CD4-positive, alpha-beta T cell treated with Interleukin-17A for 4 hours (primary cell): ENCODE data around the gene MACROD2.
"Not testable (repeated sequence)": the region's sequence is repeated elsewhere in the genome, so short reads cannot be mapped to it uniquely, and the experiment has no call there.

ENCODE experiments used
- DNase-seq: peaks from one replicate; pipeline ENCODE4 v3.0.0-alpha.2; 2020; ENCODE audit warnings: mixed read lengths

Gene MACROD2

GRCh38 chr20:15977758-15978157 lies 1982.4 kb downstream of the MACROD2 start:
- DNase-seq, result no peak

GRCh38 chr20:15985494-15986368 lies 1990.4 kb downstream of the MACROD2 start:
- DNase-seq, result not testable (repeated sequence)

- no peak for DNase-seq
Measured at GRCh38 chr20:15986690-15987089, 1991.4 kb downstream of the MACROD2 start.

GRCh38 chr20:15991279-15991678 lies 1996.0 kb downstream of the MACROD2 start:
- no peak for DNase-seq

- no peak for DNase-seq
Measured at GRCh38 chr20:15992564-15992963, 1997.2 kb downstream of the MACROD2 start.

- DNase-seq, result no peak
Measured at GRCh38 chr20:16000112-16000511, 2004.8 kb downstream of the MACROD2 start.

- DNase-seq, result no peak
Measured at GRCh38 chr20:16001286-16001685, 2006.0 kb downstream of the MACROD2 start.

GRCh38 chr20:16003310-16003709 lies 2008.0 kb downstream of the MACROD2 start:
- no peak for DNase-seq

- no peak for DNase-seq
Measured at GRCh38 chr20:16004108-16004854, 2009.0 kb downstream of the MACROD2 start.

- DNase-seq, result no peak
Measured at GRCh38 chr20:16005021-16005914, 2010.0 kb downstream of the MACROD2 start.

GRCh38 chr20:16005915-16006493 lies 2010.7 kb downstream of the MACROD2 start:
- no peak for DNase-seq

GRCh38 chr20:16007164-16007563 lies 2011.8 kb downstream of the MACROD2 start:
- no peak for DNase-seq

GRCh38 chr20:16007962-16008361 lies 2012.6 kb downstream of the MACROD2 start:
- no peak for DNase-seq

GRCh38 chr20:16011056-16011455 lies 2015.7 kb downstream of the MACROD2 start:
- DNase-seq, result no peak

GRCh38 chr20:16011519-16011918 lies 2016.2 kb downstream of the MACROD2 start:
- DNase-seq, result no peak

GRCh38 chr20:16012934-16013333 lies 2017.6 kb downstream of the MACROD2 start:
- not testable (repeated sequence) for DNase-seq

GRCh38 chr20:16013631-16014030 lies 2018.3 kb downstream of the MACROD2 start:
- DNase-seq, result no peak

- DNase-seq, result no peak
Measured at GRCh38 chr20:16014436-16014835, 2019.1 kb downstream of the MACROD2 start.

- no peak for DNase-seq
Measured at GRCh38 chr20:16017656-16018055, 2022.3 kb downstream of the MACROD2 start.

- DNase-seq, result no peak
Measured at GRCh38 chr20:16018881-16019280, 2023.6 kb downstream of the MACROD2 start.

- DNase-seq, result no peak
Measured at GRCh38 chr20:16020971-16021370, 2025.7 kb downstream of the MACROD2 start.

GRCh38 chr20:16025084-16025483 lies 2029.8 kb downstream of the MACROD2 start:
- DNase-seq, result no peak

GRCh38 chr20:16027686-16028085 lies 2032.4 kb downstream of the MACROD2 start:
- DNase-seq, result no peak
